ENCODE measurements around the gene SRP72.

- TF ChIP-seq CTCF (IDR thresholded peaks at IDR 0.05) = no peak
- TF ChIP-seq EZH2 (IDR thresholded peaks at IDR 0.05; ENCODE audit: borderline replicate concordance, insufficient read depth, low read depth, low read length, poor library complexity, severe bottlenecking) = no peak
Measured at GRCh38 chr4:56433280-56433679, 34.1 kb upstream of the SRP72 start.
